Keratinocyte (primary cell): Measurements from ENCODE around the gene DNAH2. TPM values are rescaled to one million over a fixed set of nuclear protein-coding genes. Genes with fewer than 3 reads are reported as not detected.

ENCODE experiments used
- DNase-seq: peaks from one replicate; pipeline ENCODE4 v3.0.0-alpha.2; 2011; ENCODE audit warnings: low read depth, missing footprints, low spot score
- FAIRE-seq: peaks from 2 replicates; lab custom pipeline; 2011; peaks lifted over from hg19 to GRCh38; lab: Jason Lieb, UNC
- H2AFZ ChIP-seq: 2 replicates; pipeline ENCODE4 v1.6.0; 2012; ENCODE audit warnings: low read length, control low read depth, inconsistent platforms; ENCODE audit not compliant: control insufficient read depth
- H3K27ac ChIP-seq: 2 replicates; pipeline ENCODE4 v1.5.1; 2011; ENCODE audit warnings: low read length; ENCODE audit not compliant: control insufficient read depth, insufficient read depth
- H3K27me3 ChIP-seq: 3 replicates; pipeline ENCODE4 v1.6.0; 2011; ENCODE audit warnings: low read length; ENCODE audit not compliant: control insufficient read depth, insufficient read depth; ENCODE audit errors: extremely low read depth
- H3K36me3 ChIP-seq, 2 experiments: 2 replicates in 1 of 2; 3 replicates in 1 of 2; pipeline ENCODE4 v1.5.1; 2011; ENCODE audit warnings: low read length in 2 of 2, mild to moderate bottlenecking in 1 of 2; ENCODE audit not compliant: control insufficient read depth in 2 of 2, insufficient read depth in 2 of 2; ENCODE audit errors: extremely low read depth in 1 of 2
- H3K4me1 ChIP-seq: 3 replicates; pipeline ENCODE4 v1.5.1; 2011; ENCODE audit warnings: low read length; ENCODE audit not compliant: control insufficient read depth, insufficient read depth; ENCODE audit errors: extremely low read depth
- H3K4me2 ChIP-seq: 3 replicates; pipeline ENCODE4 v1.6.0; 2011; ENCODE audit warnings: low read depth, low read length; ENCODE audit not compliant: control insufficient read depth, insufficient read depth; ENCODE audit errors: extremely low read depth
- H3K4me3 ChIP-seq, 3 experiments: fragments of 200-600 bp in 1 of 3; sonication (generic) in 1 of 3; 2 replicates in 2 of 3; 3 replicates in 1 of 3; pipeline ENCODE4 v1.5.1; 2011 to 2016; ENCODE audit warnings: low read length in 3 of 3, mild to moderate bottlenecking in 3 of 3, control low read depth in 2 of 3, inconsistent platforms in 1 of 3, low read depth in 1 of 3, mixed read lengths in 1 of 3, mixed run types in 1 of 3, moderate library complexity in 1 of 3; ENCODE audit not compliant: control insufficient read depth in 2 of 3, insufficient read depth in 2 of 3; ENCODE audit errors: extremely low read depth in 1 of 3
- H3K79me2 ChIP-seq: 2 replicates; pipeline ENCODE4 v1.6.0; 2012; ENCODE audit warnings: low read length; ENCODE audit not compliant: control insufficient read depth, insufficient read depth
- H3K9ac ChIP-seq: 3 replicates; pipeline ENCODE4 v1.6.0; 2011; ENCODE audit warnings: low read length; ENCODE audit not compliant: control insufficient read depth, insufficient read depth; ENCODE audit errors: extremely low read depth
- H3K9me1 ChIP-seq: 3 replicates; pipeline ENCODE4 v1.6.0; 2011; ENCODE audit warnings: low read length; ENCODE audit not compliant: control insufficient read depth, insufficient read depth; ENCODE audit errors: extremely low read depth
- H3K9me3 ChIP-seq: 2 replicates; pipeline ENCODE4 v1.5.1; 2012; ENCODE audit warnings: low read depth, low read length; ENCODE audit not compliant: control insufficient read depth
- H4K20me1 ChIP-seq: 3 replicates; pipeline ENCODE4 v1.6.0; 2011; ENCODE audit warnings: low read length; ENCODE audit not compliant: control insufficient read depth, insufficient read depth; ENCODE audit errors: extremely low read depth
- CTCF ChIP-seq, 3 experiments: IDR thresholded peaks in 1 of 3; conservative IDR thresholded peaks in 1 of 3; optimal IDR thresholded peaks in 1 of 3; 2 replicates in 2 of 3; 3 replicates in 1 of 3; pipeline versions ENCODE3 to v1.5.1; 2011; ENCODE audit warnings: low read length in 3 of 3, mild to moderate bottlenecking in 3 of 3, moderate library complexity in 2 of 3, control low read depth in 1 of 3, inconsistent platforms in 1 of 3; ENCODE audit not compliant: insufficient read depth in 2 of 3; ENCODE audit errors: extremely low read depth in 1 of 3
- EZH2 ChIP-seq: IDR thresholded peaks from one replicate; pipeline ENCODE4 v1.6.1; 2012; ENCODE audit warnings: inconsistent platforms, mild to moderate bottlenecking, low read length, moderate library complexity
- dilution Hi-C: fragments of 300-500 bp; cut with MboI; formaldehyde crosslinking; loops from one replicate; pipeline ENCODE4 v1.7.0; 2020; ENCODE audit warnings: low sequenced_read_pairs; ENCODE audit not compliant: extremely low pct_ligation_motif_present
- polyA plus RNA-seq, 5 experiments: library from polyadenylated mRNA; depleted of rRNA in 3 of 5; stranded (reverse) in 3 of 5; stranded (forward) in 1 of 5; unstranded in 1 of 5; fragments of >200 nt; gene quantifications; 1 replicate in 1 of 5; 2 replicates in 3 of 5; 3 replicates in 1 of 5; pipeline versions ENCODE4 v1.2.1 to v1.2.3, GENCODE V29; 2011 to 2012; ENCODE audit warnings: missing spikeins in 2 of 5, low read depth in 1 of 5, low replicate concordance in 1 of 5

DNAH2 gene
- polyA plus RNA-seq, 1 donor (not counting 4 experiments of a cell fraction or from before 2014, with no cell fraction given), result 0.13 TPM

GRCh38 chr17:7700510-7700909, 17.0 kb upstream of the DNAH2 start:
- Histone ChIP-seq H4K20me1 (no peaks in the 10 kb centered on the region), H3K27me3 (peaks cover 3% of the 10 kb centered on the region), H3K36me3 (peaks cover 16 to 17% of the 10 kb centered on the region in 2 experiments), H3K4me1 (peaks cover 15% of the 10 kb centered on the region), H3K27ac (no peak overlapping the region), H3K4me3 (no peak overlapping the region), H3K4me2 (no peak overlapping the region), H3K9ac (no peak overlapping the region), H3K9me1 (no peaks in the 10 kb centered on the region), H3K9me3 (no peaks in the 10 kb centered on the region), H3K79me2 (no peaks in the 10 kb centered on the region), H2AFZ (no peak overlapping the region)
- TF ChIP-seq EZH2, result no peak
- TF ChIP-seq CTCF (optimal IDR thresholded peaks at IDR 0.05 in 1 of 3, IDR thresholded peaks at IDR 0.05 in 1 of 3, conservative IDR thresholded peaks at IDR 0.05 in 1 of 3; ENCODE audit: extremely low read depth in 1 of 3, insufficient read depth in 2 of 3, low read length in 3 of 3), result no peak
- DNase-seq (no peak), FAIRE-seq (no peak)
- dilution Hi-C loops, result no loop called here

GRCh38 chr17:7701681-7702080, 15.9 kb upstream of the DNAH2 start:
- FAIRE-seq, result no peak
- dilution Hi-C loops, result no loop called here

More at GRCh38 chr17:7701681-7702080, 15.9 kb upstream of the DNAH2 start:
- Histone ChIP-seq H3K4me1 (peaks cover 20% of the 10 kb centered on the region), H3K79me2 (no peaks in the 10 kb centered on the region), H3K4me2 (no peak overlapping the region), H3K4me3 (no peak overlapping the region), H3K27me3 (peaks cover 14% of the 10 kb centered on the region), H3K9ac (no peak overlapping the region), H3K27ac (no peak overlapping the region), H2AFZ (no peak overlapping the region), H4K20me1 (no peaks in the 10 kb centered on the region), H3K9me1 (no peaks in the 10 kb centered on the region), H3K9me3 (no peaks in the 10 kb centered on the region), H3K36me3 (peaks cover 14 to 16% of the 10 kb centered on the region in 2 experiments)
- no peak for TF ChIP-seq EZH2
- no peak for TF ChIP-seq CTCF (optimal IDR thresholded peaks at IDR 0.05 in 1 of 3, IDR thresholded peaks at IDR 0.05 in 1 of 3, conservative IDR thresholded peaks at IDR 0.05 in 1 of 3; ENCODE audit: extremely low read depth in 1 of 3, insufficient read depth in 2 of 3, low read length in 3 of 3)
- DNase-seq, result no peak
